K562 (cell line): ENCODE measurements around the gene CCT4. TPM values are rescaled to one million over a fixed set of nuclear protein-coding genes. Genes with fewer than 3 reads are reported as not detected.

Experiments used
- ATAC-seq: fragments of 200-7000 bp; cut with Tn5 transposase; 3 replicates; pipeline ENCODE4 v1.9.1; 2020; ENCODE audit warnings: moderate library complexity
- BruUV-seq: library from RNA; stranded (reverse); fragments of 400-500 nt; replicated peaks from 2 replicates; lab custom pipeline; 2021; lab: Mats Ljungman, UMichigan
- CTCF ChIA-PET: fragments of 300-600 bp; formaldehyde crosslinking; extraction: SDS; loops from one replicate; lab custom pipeline; 2021; ENCODE audit warnings: low intra/inter-chr PET ratio; lab: Yijun Ruan, JAX
- POLR2A ChIA-PET: fragments of 300-600, 350-650 bp; sonication (Branson Sonifier 250); formaldehyde crosslinking; extraction: SDS; loops from one replicate; lab custom pipeline; 2021; ENCODE audit warnings: antibody characterized with exemption, inconsistent platforms; lab: Yijun Ruan, JAX
- DNase-seq, 4 experiments: peaks; one replicate each; pipeline versions ENCODE4 v3.0.0 to v3.0.0-alpha.2; 2011 to 2018; ENCODE audit warnings: low spot score in 3 of 4, mixed read lengths in 3 of 4; ENCODE audit errors: extremely low read depth in 1 of 4
- FAIRE-seq: peaks from 2 replicates; lab custom pipeline; 2011; peaks lifted over from hg19 to GRCh38; lab: Jason Lieb, UNC
- H2AFZ ChIP-seq: 2 replicates; pipeline ENCODE4 v1.6.0; 2011; ENCODE audit warnings: low read depth, low read length, control low read depth, inconsistent platforms
- H3K27ac ChIP-seq: fragments of 200-600 bp; 3 replicates; pipeline ENCODE4 v1.8.0; 2011; ENCODE audit warnings: low read depth, mild to moderate bottlenecking, control low read depth, inconsistent platforms, low read length, moderate library complexity, mixed read lengths; ENCODE audit errors: extremely low read depth
- H3K27me3 ChIP-seq, 2 experiments: fragments of 300-600 bp in 1 of 2; 2 replicates in 1 of 2; 3 replicates in 1 of 2; pipeline versions ENCODE4 v1.6.0 to v1.8.0; 2011; ENCODE audit warnings: inconsistent platforms in 2 of 2, low read length in 2 of 2, mild to moderate bottlenecking in 1 of 2, mixed read lengths in 1 of 2, moderate library complexity in 1 of 2; ENCODE audit not compliant: control insufficient read depth in 2 of 2, insufficient read depth in 2 of 2
- H3K36me3 ChIP-seq: fragments of 300-600 bp; 3 replicates; pipeline ENCODE4 v1.8.0; 2011; ENCODE audit warnings: mild to moderate bottlenecking, low read length, inconsistent platforms; ENCODE audit not compliant: control insufficient read depth, insufficient read depth
- H3K4me1 ChIP-seq, 2 experiments: fragments of 200-600 bp in 1 of 2; replicated peaks in 1 of 2; 2 replicates in 1 of 2; 3 replicates in 1 of 2; pipeline versions ENCODE4 v1.5.1 to v1.8.0; 2011; ENCODE audit warnings: inconsistent platforms in 2 of 2, low read length in 2 of 2, mild to moderate bottlenecking in 1 of 2, mixed read lengths in 1 of 2, moderate library complexity in 1 of 2; ENCODE audit not compliant: control insufficient read depth in 2 of 2, insufficient read depth in 2 of 2
- H3K4me2 ChIP-seq: 2 replicates; pipeline ENCODE4 v1.6.1; 2011; ENCODE audit warnings: low read length, control low read depth, inconsistent platforms, mixed read lengths; ENCODE audit not compliant: insufficient read depth
- H3K4me3 ChIP-seq: fragments of 200-600 bp; sonication (generic), shearing (Covaris generic); 2 replicates; pipeline ENCODE4 v1.5.1; 2016; ENCODE audit warnings: control low read depth, inconsistent platforms
- H3K79me2 ChIP-seq: fragments of 200-600 bp; 3 replicates; pipeline ENCODE4 v1.8.0; 2011; ENCODE audit warnings: low read length, inconsistent platforms; ENCODE audit not compliant: control insufficient read depth, insufficient read depth
- H3K9ac ChIP-seq, 2 experiments: 2 replicates each; pipeline versions ENCODE4 v1.6.0 to v1.6.1; 2011; ENCODE audit warnings: low read depth in 2 of 2, low read length in 2 of 2, control low read depth in 1 of 2, inconsistent platforms in 1 of 2, mild to moderate bottlenecking in 1 of 2, mixed read lengths in 1 of 2; ENCODE audit not compliant: insufficient read depth in 1 of 2
- H3K9me1 ChIP-seq: one replicate; pipeline ENCODE4 v1.6.0; 2011; ENCODE audit warnings: inconsistent platforms, mild to moderate bottlenecking, low read length, moderate library complexity; ENCODE audit not compliant: control insufficient read depth, insufficient read depth
- H3K9me3 ChIP-seq: replicated peaks from 2 replicates; pipeline ENCODE4 v1.5.1; 2011; ENCODE audit warnings: low read depth, low read length, inconsistent platforms; ENCODE audit not compliant: control insufficient read depth, insufficient read depth
- H4K20me1 ChIP-seq: replicated peaks from 2 replicates; pipeline ENCODE4 v1.6.1; 2011; ENCODE audit warnings: low read length, inconsistent platforms, mixed read lengths; ENCODE audit not compliant: control insufficient read depth, insufficient read depth
- CHD1 ChIP-seq: fragments of 200-600 bp; sonication (generic); IDR thresholded peaks from one replicate; pipeline ENCODE4 v1.6.1; 2012; ENCODE audit warnings: mild to moderate bottlenecking, moderate library complexity, low read length, inconsistent platforms
- CREBBP ChIP-seq: IDR thresholded peaks from one replicate; pipeline ENCODE4 v1.6.1; 2012; ENCODE audit warnings: low read depth, mild to moderate bottlenecking, control low read depth, inconsistent platforms, low read length
- CREM ChIP-seq: IDR thresholded peaks from 2 replicates; pipeline ENCODE4 v1.6.1; 2014; ENCODE audit warnings: antibody characterized with exemption, low read depth
- FOS ChIP-seq: IDR thresholded peaks from 3 replicates; pipeline ENCODE4 v1.6.1; 2011; ENCODE audit not compliant: insufficient read length; ENCODE audit errors: extremely low read depth
- HNRNPLL ChIP-seq: fragments of 200-400 bp; formaldehyde crosslinking; IDR thresholded peaks from 2 replicates; pipeline ENCODE4 v1.6.1; 2017; ENCODE audit warnings: low read length, low read depth, mild to moderate bottlenecking; ENCODE audit not compliant: poor library complexity, severe bottlenecking
- KDM5B ChIP-seq: fragments of 200-600 bp; sonication (generic); IDR thresholded peaks from 2 replicates; pipeline ENCODE4 v1.6.1; 2012; ENCODE audit warnings: low read depth, mild to moderate bottlenecking, moderate library complexity, low read length, control low read depth, inconsistent platforms; ENCODE audit not compliant: insufficient replicate concordance
- SMAD2 ChIP-seq: fragments of 150-350 bp; IDR thresholded peaks from 2 replicates; pipeline ENCODE4 v1.6.1; 2014; ENCODE audit warnings: low read depth, mild to moderate bottlenecking, low read length
- SMARCE1 ChIP-seq: fragments of 450-650 bp; IDR thresholded peaks from 2 replicates; pipeline ENCODE4 v1.7.1; 2016; ENCODE audit warnings: mild to moderate bottlenecking
- SRSF9 ChIP-seq: fragments of 200-400 bp; formaldehyde crosslinking; IDR thresholded peaks from 2 replicates; pipeline ENCODE4 v1.6.1; 2017; ENCODE audit warnings: low read depth, low read length, borderline replicate concordance
- whole genome bisulfite sequencing: fragments of 100-300 bp; shearing (Covaris generic); methylation state at CpG from one replicate; pipeline ENCODE4 v1.1.6; 2016; ENCODE audit warnings: low coverage, mixed read lengths; ENCODE audit not compliant: insufficient coverage; ENCODE audit errors: missing lambda C conversion rate; 5-methylcytosine and 5-hydroxymethylcytosine counted together
- in situ Hi-C: fragments of 300-500 bp; cut with MboI; formaldehyde crosslinking; loops from 4 replicates; pipeline ENCODE4 v1.15.0; 2018; ENCODE audit warnings: inconsistent platforms, mixed read lengths
- intact Hi-C: fragments of 100-400 bp; cut with micrococcal nuclease; formaldehyde crosslinking; loops from 2 replicates; pipeline ENCODE4 v1.14.2; 2022
- polyA plus RNA-seq, 8 experiments: library from polyadenylated mRNA; depleted of rRNA in 4 of 8; stranded (reverse) in 5 of 8; unstranded in 3 of 8; fragments of >200 nt; fragmentation: Nextera tagmentation in 2 of 8; fragmentation: Illumina TruSeq in 1 of 8; extraction: Ambion mirVana in 2 of 8; extraction: Trizol in 1 of 8; gene quantifications; 2 replicates each; pipeline versions ENCODE4 v1.2.1 to v1.2.3, GENCODE V29; 2011 to 2014; ENCODE audit warnings: inconsistent platforms in 1 of 8, missing spikeins in 1 of 8
- total RNA-seq, 7 experiments: library from RNA; depleted of rRNA in 6 of 7; stranded (reverse); fragments of >200 nt in 6 of 7; fragmentation: Illumina TruSeq in 2 of 7; extraction: Trizol in 2 of 7; gene quantifications; 2 replicates each; pipeline versions ENCODE4 v1.2.1 to v1.2.3, GENCODE V29; 2011 to 2021; ENCODE audit warnings: low replicate concordance in 1 of 7

The CCT4 gene
- total and polyA plus RNA-seq, 9 of the 15 experiments (the other 6 are each of a cell fraction or from before 2014, with no cell fraction given): 101 to 368 (median 303) TPM

DNA sequence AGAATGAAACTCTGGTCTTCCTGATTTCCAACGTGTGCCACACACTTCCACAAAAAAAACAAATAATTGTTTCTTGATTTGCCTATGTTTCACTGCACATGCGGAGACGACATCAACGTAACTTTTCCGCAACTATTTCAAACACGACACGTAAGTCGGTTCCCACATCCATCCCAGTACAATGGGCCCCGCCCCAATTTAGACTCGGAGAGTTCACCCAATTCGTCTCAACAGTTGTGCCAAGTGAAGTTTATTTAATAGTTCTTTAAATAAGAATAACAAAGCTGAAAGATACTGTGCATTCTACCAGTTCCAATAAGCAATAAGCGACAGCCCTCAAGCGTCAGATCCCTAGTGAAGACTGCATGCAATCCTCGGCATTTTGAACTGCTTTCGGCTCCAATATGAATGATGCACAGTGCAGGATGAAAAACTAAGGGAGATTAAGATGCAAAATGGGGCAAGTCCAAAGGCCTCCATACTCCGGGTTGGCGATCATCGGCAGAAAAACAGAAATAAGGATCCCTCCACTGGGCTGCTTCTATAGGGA lies 664 bp downstream of the CCT4 start:
- intact Hi-C loops: loop anchor here (2.0 kb wide), 1 partner anchor 349 kb away; the partner anchor contains the start of gene XPO1
- Histone ChIP-seq H3K9me3 (no peaks in the 10 kb centered on the region), H4K20me1 (peaks cover 19% of the 10 kb centered on the region), H3K79me2 (peaks cover 61% of the 10 kb centered on the region), H2AFZ (peak overlapping the region; percentile 94), H3K27me3 (no peaks in the 10 kb centered on the region), H3K27ac (peak overlapping the region; percentile 87), H3K9ac (peak overlapping the region; percentile 93 to 100), H3K36me3 (peaks cover 47% of the 10 kb centered on the region), H3K4me3 (peak overlapping the region; percentile 78), H3K4me1 (peaks cover 2 to 21% of the 10 kb centered on the region in 2 experiments; a peak in 4 of 5 replicates), H3K9me1 (no peaks in the 10 kb centered on the region), H3K4me2 (peak overlapping the region; percentile 91)
- WGBS: under 1% methylated on average over 18 of the region's 18 CpGs
- POLR2A ChIA-PET: interaction anchor here (0.7 to 2.6 kb wide), 2 partner anchors 16 to 556 kb away, joined by 4 to 14 read pairs; no protein-coding TSS in a partner anchor
- in situ Hi-C loops: no loop called here
- no TSS peak for BruUV-seq
- DNase-seq (peak in 2 of 4 experiments; percentile 23 to 55), FAIRE-seq (peak; percentile 19), ATAC-seq (peak; percentile 17; the same call in 2 of the 3 replicates)
- TF ChIP-seq SMARCE1 (peak; percentile 30; the same call in 1 of the 2 replicates), SMAD2 (no peak), SRSF9 (no peak), CREM (0 out of 2 replicates have a peak, but pooled peaks have one; percentile 0), HNRNPLL (peak; percentile 79), CHD1 (peak; percentile 53), FOS (no peak), CREBBP (no peak), KDM5B (peak; percentile 1)
- CTCF ChIA-PET: no interaction called here
